ENCODE measurements around the gene APOH.

Gene APOH

GRCh38 chr17:66190738-66191592, 38.2 kb downstream of the APOH start:
- no peak for DNase-seq

DNA sequence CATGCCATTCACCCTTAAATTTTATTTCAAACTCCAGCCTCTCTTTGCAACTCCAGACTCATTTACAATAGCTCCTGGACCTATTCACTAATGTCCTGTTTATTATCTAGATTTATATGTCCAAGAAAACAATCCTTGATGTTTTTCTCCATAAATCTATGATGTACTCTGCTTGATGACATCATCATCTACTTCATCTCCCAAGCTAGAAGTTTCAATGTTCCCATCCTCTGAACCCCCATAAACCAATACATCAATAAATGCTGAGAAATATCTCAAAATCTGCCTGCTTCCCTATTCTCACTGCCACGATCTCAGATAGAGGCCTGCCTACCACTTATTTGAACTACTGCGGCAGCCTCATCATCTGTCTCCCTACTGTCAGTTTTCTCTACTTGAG, 41.5 kb downstream of the APOH start:
- DNase-seq = no peak

GRCh38 chr17:66185862-66186261, 43.4 kb downstream of the APOH start:
- no peak for DNase-seq

DNA sequence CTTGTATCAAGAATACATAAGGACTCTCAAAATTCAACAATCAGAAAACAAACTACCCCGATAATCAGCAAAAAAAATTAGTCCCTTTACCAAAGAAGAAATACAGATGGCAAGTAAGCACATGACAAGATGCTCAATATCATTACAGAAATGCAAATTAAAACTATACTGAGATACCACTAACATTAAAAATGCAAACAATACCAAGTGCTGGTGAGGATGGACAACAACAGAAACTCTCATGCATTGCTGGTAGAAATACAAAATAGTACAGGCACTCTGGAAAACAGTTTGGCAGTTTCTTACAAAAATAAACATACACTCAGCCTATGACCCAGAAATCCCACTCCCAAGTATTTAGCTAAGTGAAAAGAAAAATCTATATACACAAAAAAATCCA, 44.8 kb downstream of the APOH start:
- no peak for DNase-seq

GRCh38 chr17:66183529-66183928, 45.7 kb downstream of the APOH start:
- no peak for DNase-seq

- no peak for DNase-seq
Observed at GRCh38 chr17:66178642-66179041, 50.6 kb downstream of the APOH start.

DNA sequence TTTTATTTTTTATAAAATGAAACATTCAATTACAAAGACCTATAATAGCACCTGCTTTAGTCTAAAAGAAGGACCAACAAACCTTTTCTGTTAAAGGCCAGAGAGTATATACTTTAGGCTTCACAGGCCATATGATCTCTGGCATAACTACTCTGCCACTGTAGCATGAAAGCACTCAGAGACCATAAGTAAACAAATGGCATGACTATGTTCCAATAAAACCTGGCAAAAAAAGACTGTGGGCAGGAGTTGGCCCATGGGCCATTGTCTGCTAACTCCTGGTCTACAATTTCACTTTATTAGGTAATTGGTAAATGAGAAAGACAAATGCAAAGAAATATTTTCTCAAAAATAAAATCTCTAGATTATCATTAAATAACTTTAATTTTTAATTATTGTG, 52.2 kb downstream of the APOH start:
- no peak for DNase-seq

DNA sequence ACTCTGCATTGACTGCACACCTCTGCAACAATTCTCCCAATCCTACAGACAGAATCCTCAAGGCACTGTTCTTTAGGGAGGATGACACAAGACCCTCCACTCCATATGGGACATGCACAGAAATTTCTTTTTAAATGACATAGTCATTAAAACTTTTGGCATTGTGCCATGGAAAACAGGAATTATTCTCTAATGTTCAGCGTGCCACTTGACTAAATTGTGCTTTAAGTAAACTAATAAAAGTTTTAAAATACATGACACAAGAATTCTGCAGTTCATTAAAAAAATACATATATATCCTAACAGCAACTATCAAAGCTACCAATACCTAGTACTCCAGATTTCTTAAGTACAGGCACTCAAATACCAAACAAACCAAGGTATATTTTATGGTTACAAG, 53.3 kb downstream of the APOH start:
- no peak for DNase-seq

DNA sequence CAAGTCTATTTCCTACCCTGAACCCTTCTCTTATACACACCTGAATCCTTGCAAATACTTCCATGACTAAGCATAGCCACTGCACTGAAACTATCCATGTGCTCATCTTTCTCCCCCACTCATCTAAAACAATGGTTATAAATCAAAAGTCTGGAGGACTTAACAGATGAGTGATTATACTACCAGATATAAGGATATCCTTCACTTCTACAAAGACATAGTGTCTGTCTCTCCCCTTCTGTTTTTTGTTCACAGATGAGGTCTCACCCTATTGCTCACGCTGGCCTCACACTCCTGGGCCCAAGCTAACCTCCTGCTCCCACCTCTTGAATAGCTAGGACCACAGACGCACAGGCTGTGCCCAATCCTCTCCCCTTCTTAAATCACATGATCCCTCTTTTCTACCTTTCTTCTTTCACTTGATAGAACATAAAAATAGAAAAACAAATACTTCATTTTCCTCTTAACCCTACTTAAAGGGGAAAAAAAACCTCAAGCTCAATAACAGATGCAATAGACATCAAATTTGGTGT, 56.5 kb downstream of the APOH start:
- no peak for DNase-seq

GRCh38 chr17:66172144-66172543, 57.1 kb downstream of the APOH start:
- no peak for DNase-seq

GRCh38 chr17:66171692-66172091, 57.5 kb downstream of the APOH start:
- no peak for DNase-seq

- no peak for DNase-seq
Observed at GRCh38 chr17:66171172-66171571, 58.0 kb downstream of the APOH start.

DNA sequence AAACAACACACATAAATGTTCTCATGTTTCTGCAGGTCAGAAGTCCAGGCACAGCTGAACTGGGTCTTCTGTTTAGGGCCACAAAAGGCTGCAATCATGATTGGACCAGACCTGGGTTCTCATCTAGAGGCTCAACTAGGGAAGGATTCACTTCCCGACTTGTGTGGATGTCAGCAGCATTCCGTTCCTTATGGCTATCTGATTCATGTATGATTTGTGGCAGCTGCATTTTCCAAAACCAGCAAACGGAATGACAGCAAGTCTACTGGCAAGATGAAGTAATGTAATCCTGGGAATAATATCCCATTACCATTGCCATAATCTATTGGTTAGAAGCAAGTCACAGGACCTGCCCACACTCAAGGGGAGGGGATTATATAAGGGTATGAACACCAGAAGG, 59.4 kb downstream of the APOH start:
- DNase-seq = no peak

GRCh38 chr17:66167189-66167815, 61.9 kb downstream of the APOH start:
- DNase-seq = no peak

GRCh38 chr17:66165537-66166123, 63.6 kb downstream of the APOH start:
- no peak for DNase-seq

Measured in activated gamma-delta T cell treated with Interleukin-2 at 50 U/mL for 16 hours (primary cell).